Rectal smooth muscle tissue (tissue), 1 donor: ENCODE measurements around the gene NSUN4.
"Not testable (repeated sequence)": the region's sequence is repeated elsewhere in the genome, so short reads cannot be mapped to it uniquely, and the experiment has no call there.

Experiments
- H3K27ac ChIP-seq: one replicate; pipeline ENCODE4 v1.7.0; 2013; ENCODE audit warnings: low read depth, low read length, inconsistent platforms
- H3K27me3 ChIP-seq: one replicate; pipeline ENCODE4 v1.7.0; 2013; ENCODE audit warnings: low read length; ENCODE audit not compliant: control insufficient read depth, insufficient read depth
- H3K36me3 ChIP-seq: one replicate; pipeline ENCODE4 v1.7.0; 2013; ENCODE audit warnings: low read length; ENCODE audit not compliant: control insufficient read depth, insufficient read depth
- H3K4me1 ChIP-seq: one replicate; pipeline ENCODE4 v1.7.0; 2013; ENCODE audit warnings: low read length; ENCODE audit not compliant: control insufficient read depth, insufficient read depth
- H3K4me3 ChIP-seq: one replicate; pipeline ENCODE4 v1.7.0; 2013; ENCODE audit warnings: low read length
- H3K9ac ChIP-seq: one replicate; pipeline ENCODE4 v1.7.0; 2013; ENCODE audit warnings: low read length

The NSUN4 gene

GRCh38 chr1:46310321-46310720, 30.3 kb upstream of the NSUN4 start:
- Histone ChIP-seq H3K27me3 (no peaks in the 10 kb centered on the region), H3K4me1 (no peaks in the 10 kb centered on the region), H3K4me3 (no peak overlapping the region), H3K27ac (no peak overlapping the region), H3K36me3 (peaks cover 16% of the 10 kb centered on the region), H3K9ac (no peak overlapping the region)

- Histone ChIP-seq H3K27me3 (no peaks in the 10 kb centered on the region), H3K27ac (no peak overlapping the region), H3K4me1 (no peaks in the 10 kb centered on the region), H3K36me3 (peaks cover 16% of the 10 kb centered on the region), H3K9ac (no peak overlapping the region), H3K4me3 (no peak overlapping the region)
Observed at GRCh38 chr1:46315669-46316403, 24.8 kb upstream of the NSUN4 start.

- Histone ChIP-seq H3K4me3 (no peak overlapping the region), H3K27ac (no peak overlapping the region), H3K9ac (no peak overlapping the region), H3K36me3 (peaks cover 14% of the 10 kb centered on the region), H3K27me3 (no peaks in the 10 kb centered on the region), H3K4me1 (no peaks in the 10 kb centered on the region)
Observed at GRCh38 chr1:46317323-46317722, 23.3 kb upstream of the NSUN4 start.

GRCh38 chr1:46319301-46319700, 21.3 kb upstream of the NSUN4 start:
- not testable (repeated sequence) for H3K27ac ChIP-seq, H3K9ac ChIP-seq, H3K4me3 ChIP-seq, H3K27me3 ChIP-seq, H3K36me3 ChIP-seq, H3K4me1 ChIP-seq

GRCh38 chr1:46319960-46320914, 20.4 kb upstream of the NSUN4 start:
- not testable (repeated sequence) for H3K27ac ChIP-seq, H3K36me3 ChIP-seq, H3K27me3 ChIP-seq, H3K4me3 ChIP-seq, H3K4me1 ChIP-seq, H3K9ac ChIP-seq

GRCh38 chr1:46322191-46322590, 18.4 kb upstream of the NSUN4 start:
- H3K4me1 ChIP-seq, H3K9ac ChIP-seq, H3K27me3 ChIP-seq, H3K4me3 ChIP-seq, H3K27ac ChIP-seq, H3K36me3 ChIP-seq: not testable (repeated sequence)

- H3K27ac ChIP-seq, H3K36me3 ChIP-seq, H3K9ac ChIP-seq, H3K4me3 ChIP-seq, H3K27me3 ChIP-seq, H3K4me1 ChIP-seq: not testable (repeated sequence)
Observed at GRCh38 chr1:46325285-46326076, 15.1 kb upstream of the NSUN4 start.

GRCh38 chr1:46328182-46328581, 12.4 kb upstream of the NSUN4 start:
- not testable (repeated sequence) for H3K4me1 ChIP-seq, H3K4me3 ChIP-seq, H3K9ac ChIP-seq, H3K36me3 ChIP-seq, H3K27ac ChIP-seq, H3K27me3 ChIP-seq

GRCh38 chr1:46329807-46330206, 10.8 kb upstream of the NSUN4 start:
- H3K36me3 ChIP-seq, H3K9ac ChIP-seq, H3K27me3 ChIP-seq, H3K4me3 ChIP-seq, H3K4me1 ChIP-seq, H3K27ac ChIP-seq: not testable (repeated sequence)

GRCh38 chr1:46330381-46330780, 10.2 kb upstream of the NSUN4 start:
- H3K27me3 ChIP-seq, H3K36me3 ChIP-seq, H3K4me1 ChIP-seq, H3K9ac ChIP-seq, H3K27ac ChIP-seq, H3K4me3 ChIP-seq: not testable (repeated sequence)

- H3K27me3 ChIP-seq, H3K27ac ChIP-seq, H3K36me3 ChIP-seq, H3K4me3 ChIP-seq, H3K9ac ChIP-seq, H3K4me1 ChIP-seq: not testable (repeated sequence)
Observed at GRCh38 chr1:46331786-46332540, 8.6 kb upstream of the NSUN4 start.
